ENCODE data around the gene PSMF1. TPM values are rescaled to one million over a fixed set of nuclear protein-coding genes. Genes with fewer than 3 reads are reported as not detected.

The PSMF1 gene
- total RNA-seq, 1 experiment from 2014 or later, result 153 TPM

DNA sequence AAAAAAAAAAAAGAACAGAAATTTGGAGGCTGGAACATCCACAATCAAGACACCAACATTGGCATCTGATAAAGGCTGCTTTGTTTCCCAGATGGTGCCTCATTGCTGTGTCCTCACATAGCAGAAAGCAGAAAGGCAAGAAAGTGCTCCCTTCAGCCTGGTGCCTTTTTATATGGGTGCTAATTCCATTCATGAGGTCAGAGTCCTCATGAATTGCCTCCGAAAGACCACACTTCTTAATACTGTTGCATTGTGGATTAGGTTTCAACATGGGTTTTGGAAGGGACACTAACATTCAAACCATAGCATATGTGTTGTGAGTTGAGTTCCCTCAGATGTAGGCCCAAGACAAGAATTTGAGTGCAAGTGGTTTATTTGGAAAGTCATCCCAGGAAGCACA, 76.8 kb downstream of the PSMF1 start:
- no peaks in the 10 kb centered on the region for H3K9me2 ChIP-seq (ENCODE audit: insufficient read depth)
- no peaks in the 10 kb centered on the region for H4K20me1 ChIP-seq (ENCODE audit: insufficient read depth)
- H3K4me3 ChIP-seq (replicated peaks in 1 of 2; ENCODE audit: low read depth in 1 of 2, low read length in 2 of 2), result no peak overlapping the region
- no peaks in the 10 kb centered on the region for H3K79me2 ChIP-seq (ENCODE audit: insufficient read depth, low read length)
- no peaks in the 10 kb centered on the region for H3K4me1 ChIP-seq (ENCODE audit: control insufficient read depth in 1 of 2, insufficient read depth in 2 of 2, low read length in 2 of 2)
- TF ChIP-seq RAD21 (IDR thresholded peaks at IDR 0.05; ENCODE audit: low read depth) (no peak), FOSL1 (IDR thresholded peaks at IDR 0.05; ENCODE audit: low read depth) (no peak), JUND (IDR thresholded peaks at IDR 0.05) (no peak), EGR1 (IDR thresholded peaks at IDR 0.05; ENCODE audit: low read depth) (no peak), CEBPB (IDR thresholded peaks at IDR 0.05; ENCODE audit: low read depth) (no peak), SP1 (IDR thresholded peaks at IDR 0.05; ENCODE audit: low read depth) (no peak), YY1 (IDR thresholded peaks at IDR 0.05; ENCODE audit: extremely low read depth, insufficient replicate concordance, low read depth, low read length) (no peak), EZH2 (IDR thresholded peaks at IDR 0.05) (no peak), ZNF274 (IDR thresholded peaks at IDR 0.05; ENCODE audit: low read depth, low read length) (no peak), CBX3 (IDR thresholded peaks at IDR 0.05; ENCODE audit: low read depth) (no peak), ZFX (IDR thresholded peaks at IDR 0.05) (no peak), ELF1 (IDR thresholded peaks at IDR 0.05; ENCODE audit: borderline replicate concordance, low read depth) (no peak), SIN3A (IDR thresholded peaks at IDR 0.05; ENCODE audit: low read depth) (no peak)
- TF ChIP-seq, protein P1, sequence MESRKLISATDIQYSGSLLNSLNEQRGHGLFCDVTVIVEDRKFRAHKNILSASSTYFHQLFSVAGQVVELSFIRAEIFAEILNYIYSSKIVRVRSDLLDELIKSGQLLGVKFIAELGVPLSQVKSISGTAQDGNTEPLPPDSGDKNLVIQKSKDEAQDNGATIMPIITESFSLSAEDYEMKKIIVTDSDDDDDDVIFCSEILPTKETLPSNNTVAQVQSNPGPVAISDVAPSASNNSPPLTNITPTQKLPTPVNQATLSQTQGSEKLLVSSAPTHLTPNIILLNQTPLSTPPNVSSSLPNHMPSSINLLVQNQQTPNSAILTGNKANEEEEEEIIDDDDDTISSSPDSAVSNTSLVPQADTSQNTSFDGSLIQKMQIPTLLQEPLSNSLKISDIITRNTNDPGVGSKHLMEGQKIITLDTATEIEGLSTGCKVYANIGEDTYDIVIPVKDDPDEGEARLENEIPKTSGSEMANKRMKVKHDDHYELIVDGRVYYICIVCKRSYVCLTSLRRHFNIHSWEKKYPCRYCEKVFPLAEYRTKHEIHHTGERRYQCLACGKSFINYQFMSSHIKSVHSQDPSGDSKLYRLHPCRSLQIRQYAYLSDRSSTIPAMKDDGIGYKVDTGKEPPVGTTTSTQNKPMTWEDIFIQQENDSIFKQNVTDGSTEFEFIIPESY (IDR thresholded peaks at IDR 0.05; ENCODE audit: extremely low read depth, insufficient replicate concordance, low read length), result no peak
- TF ChIP-seq, protein P2, sequence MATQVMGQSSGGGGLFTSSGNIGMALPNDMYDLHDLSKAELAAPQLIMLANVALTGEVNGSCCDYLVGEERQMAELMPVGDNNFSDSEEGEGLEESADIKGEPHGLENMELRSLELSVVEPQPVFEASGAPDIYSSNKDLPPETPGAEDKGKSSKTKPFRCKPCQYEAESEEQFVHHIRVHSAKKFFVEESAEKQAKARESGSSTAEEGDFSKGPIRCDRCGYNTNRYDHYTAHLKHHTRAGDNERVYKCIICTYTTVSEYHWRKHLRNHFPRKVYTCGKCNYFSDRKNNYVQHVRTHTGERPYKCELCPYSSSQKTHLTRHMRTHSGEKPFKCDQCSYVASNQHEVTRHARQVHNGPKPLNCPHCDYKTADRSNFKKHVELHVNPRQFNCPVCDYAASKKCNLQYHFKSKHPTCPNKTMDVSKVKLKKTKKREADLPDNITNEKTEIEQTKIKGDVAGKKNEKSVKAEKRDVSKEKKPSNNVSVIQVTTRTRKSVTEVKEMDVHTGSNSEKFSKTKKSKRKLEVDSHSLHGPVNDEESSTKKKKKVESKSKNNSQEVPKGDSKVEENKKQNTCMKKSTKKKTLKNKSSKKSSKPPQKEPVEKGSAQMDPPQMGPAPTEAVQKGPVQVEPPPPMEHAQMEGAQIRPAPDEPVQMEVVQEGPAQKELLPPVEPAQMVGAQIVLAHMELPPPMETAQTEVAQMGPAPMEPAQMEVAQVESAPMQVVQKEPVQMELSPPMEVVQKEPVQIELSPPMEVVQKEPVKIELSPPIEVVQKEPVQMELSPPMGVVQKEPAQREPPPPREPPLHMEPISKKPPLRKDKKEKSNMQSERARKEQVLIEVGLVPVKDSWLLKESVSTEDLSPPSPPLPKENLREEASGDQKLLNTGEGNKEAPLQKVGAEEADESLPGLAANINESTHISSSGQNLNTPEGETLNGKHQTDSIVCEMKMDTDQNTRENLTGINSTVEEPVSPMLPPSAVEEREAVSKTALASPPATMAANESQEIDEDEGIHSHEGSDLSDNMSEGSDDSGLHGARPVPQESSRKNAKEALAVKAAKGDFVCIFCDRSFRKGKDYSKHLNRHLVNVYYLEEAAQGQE (IDR thresholded peaks at IDR 0.05; ENCODE audit: low read depth), result no peak
- H3K9me3 ChIP-seq (ENCODE audit: control insufficient read depth in 1 of 2, insufficient read depth in 1 of 2, low read depth in 1 of 2, low read length in 2 of 2), result no peaks in the 10 kb centered on the region
- no peak overlapping the region for H3K4me2 ChIP-seq (ENCODE audit: low read length)
- no TSS peak for BruUV-seq (replicated peaks)
- no peak for ATAC-seq
- no peak overlapping the region for H2AFZ ChIP-seq (ENCODE audit: low read depth, low read length, poor library complexity, severe bottlenecking)
- ChIA-PET POLR2A (no interaction called here), CTCF (no interaction called here), RAD21 (ENCODE audit: low non-redundant PET in 1 of 2, low total read pairs in 2 of 2, uncharacterized antibody in 2 of 2, unreplicated experiment in 2 of 2) (no interaction called here)
- peaks cover 3% of the 10 kb centered on the region; the same call in 1 of the 2 replicates for H3K27me3 ChIP-seq (ENCODE audit: insufficient read depth, low read length)
- DNase-seq (ENCODE audit: low read depth, low spot score), result no peak
- no peaks in the 10 kb centered on the region for H3K36me3 ChIP-seq (ENCODE audit: control insufficient read depth in 1 of 2, insufficient read depth in 2 of 2, low read length in 2 of 2)
- intact Hi-C loops (cut with micrococcal nuclease), result no loop called here
- H3K27ac ChIP-seq (ENCODE audit: low read depth, low read length), result no peak overlapping the region
- no peak overlapping the region for H3K9ac ChIP-seq (ENCODE audit: low read length)
